Measurements from ENCODE around the gene RPUSD1.

Gene RPUSD1

GRCh38 chr16:819336-820043, 31.3 kb upstream of the RPUSD1 start:
- in situ Hi-C loops (cut with MboI; ENCODE audit: low sequenced_read_pairs), result no loop called here

GRCh38 chr16:818592-818991, 30.4 kb upstream of the RPUSD1 start:
- in situ Hi-C loops (cut with MboI; ENCODE audit: low sequenced_read_pairs), result no loop called here

- in situ Hi-C loops (cut with MboI; ENCODE audit: low sequenced_read_pairs), result no loop called here
Observed at GRCh38 chr16:818132-818531, 30.0 kb upstream of the RPUSD1 start.

GRCh38 chr16:817001-817906, 29.1 kb upstream of the RPUSD1 start:
- in situ Hi-C loops (cut with MboI; ENCODE audit: low sequenced_read_pairs), result no loop called here

- in situ Hi-C loops (cut with MboI; ENCODE audit: low sequenced_read_pairs), result no loop called here
Observed at GRCh38 chr16:815861-816260, 27.7 kb upstream of the RPUSD1 start.

GRCh38 chr16:814974-815373, 26.8 kb upstream of the RPUSD1 start:
- in situ Hi-C loops (cut with MboI; ENCODE audit: low sequenced_read_pairs), result no loop called here

- in situ Hi-C loops (cut with MboI; ENCODE audit: low sequenced_read_pairs), result no loop called here
Observed at GRCh38 chr16:813916-814412, 25.8 kb upstream of the RPUSD1 start.

GRCh38 chr16:813204-813915, 25.2 kb upstream of the RPUSD1 start:
- in situ Hi-C loops (cut with MboI; ENCODE audit: low sequenced_read_pairs), result no loop called here

- in situ Hi-C loops (cut with MboI; ENCODE audit: low sequenced_read_pairs), result no loop called here
Observed at GRCh38 chr16:808085-808386, 19.9 kb upstream of the RPUSD1 start.

- in situ Hi-C loops (cut with MboI; ENCODE audit: low sequenced_read_pairs), result no loop called here
Observed at GRCh38 chr16:807347-808084, 19.3 kb upstream of the RPUSD1 start.

- in situ Hi-C loops (cut with MboI; ENCODE audit: low sequenced_read_pairs), result no loop called here
Observed at GRCh38 chr16:805474-805873, 17.3 kb upstream of the RPUSD1 start.

- in situ Hi-C loops (cut with MboI; ENCODE audit: low sequenced_read_pairs), result no loop called here
Observed at GRCh38 chr16:804193-805048, 16.2 kb upstream of the RPUSD1 start.

GRCh38 chr16:803754-804080, 15.5 kb upstream of the RPUSD1 start:
- in situ Hi-C loops (cut with MboI; ENCODE audit: low sequenced_read_pairs), result no loop called here

GRCh38 chr16:802914-803753, 15.0 kb upstream of the RPUSD1 start:
- in situ Hi-C loops (cut with MboI; ENCODE audit: low sequenced_read_pairs), result no loop called here

- in situ Hi-C loops (cut with MboI; ENCODE audit: low sequenced_read_pairs), result no loop called here
Observed at GRCh38 chr16:802461-802860, 14.3 kb upstream of the RPUSD1 start.

- in situ Hi-C loops (cut with MboI; ENCODE audit: low sequenced_read_pairs), result no loop called here
Observed at GRCh38 chr16:801584-802363, 13.6 kb upstream of the RPUSD1 start.

- in situ Hi-C loops (cut with MboI; ENCODE audit: low sequenced_read_pairs), result no loop called here
Observed at GRCh38 chr16:800834-801511, 12.8 kb upstream of the RPUSD1 start.
